Heart left ventricle (tissue), 13 donors: ENCODE measurements around the gene AGPAT3.

Experiments
- POLR2A ChIP-seq, 2 donors: fragments of 450-650 bp; IDR thresholded peaks; one replicate each; pipeline ENCODE4 v1.6.1; 2017; ENCODE audit warnings: antibody characterized with exemption in 2 of 2, mild to moderate bottlenecking in 2 of 2, moderate library complexity in 2 of 2
- TF ChIP-seq, protein P1 (sequence below), 12 donors: fragments of 200-600 bp; sonication (generic) in 4 of 12; IDR thresholded peaks; one replicate each; pipeline versions ENCODE4 v1.5.0 to v1.8.0; 2018 to 2022; ENCODE audit warnings: antibody characterized with exemption in 12 of 12, mild to moderate bottlenecking in 5 of 12
- donor health status: ischemic (EF 13 %, LVEDD 7.1; RV severe dilation, severe dysfunction).
- donor health status: DM: no; HTN: yes; CAD: no.
- donor health status: DM: no; HTN: no; CAD: no.
- donor health status: ischemic (EF 25% LVEDD 6.9; RV normal size, moderate dysfunction).
- donor health status: ischemic (EF 25% LVEDD 5.7; RV mildly dilated, moderate dysfunction).
- donor health status: ischemic (EF 35%, LVEDD 5.7; RV mildly dilated, moderate dysfunction).
- donor health status: nonischemic (EF 11% LVEDD 7.7; RV severe dilation, severe dysfunction).
- donor health status: DM: yes; HTN: yes; CAD: no.
- donor health status: PGD.
- donor health status: ischemic (EF 29% LVEDD 5.4; RV normal size, mild dysfunction).
- donor health status: nonischemic (EF 23%, LVEDD 6.1; RV moderate dilation, normal function).

- no peak for TF ChIP-seq POLR2A (IDR thresholded peaks at IDR 0.05)
- TF ChIP-seq, protein P1, sequence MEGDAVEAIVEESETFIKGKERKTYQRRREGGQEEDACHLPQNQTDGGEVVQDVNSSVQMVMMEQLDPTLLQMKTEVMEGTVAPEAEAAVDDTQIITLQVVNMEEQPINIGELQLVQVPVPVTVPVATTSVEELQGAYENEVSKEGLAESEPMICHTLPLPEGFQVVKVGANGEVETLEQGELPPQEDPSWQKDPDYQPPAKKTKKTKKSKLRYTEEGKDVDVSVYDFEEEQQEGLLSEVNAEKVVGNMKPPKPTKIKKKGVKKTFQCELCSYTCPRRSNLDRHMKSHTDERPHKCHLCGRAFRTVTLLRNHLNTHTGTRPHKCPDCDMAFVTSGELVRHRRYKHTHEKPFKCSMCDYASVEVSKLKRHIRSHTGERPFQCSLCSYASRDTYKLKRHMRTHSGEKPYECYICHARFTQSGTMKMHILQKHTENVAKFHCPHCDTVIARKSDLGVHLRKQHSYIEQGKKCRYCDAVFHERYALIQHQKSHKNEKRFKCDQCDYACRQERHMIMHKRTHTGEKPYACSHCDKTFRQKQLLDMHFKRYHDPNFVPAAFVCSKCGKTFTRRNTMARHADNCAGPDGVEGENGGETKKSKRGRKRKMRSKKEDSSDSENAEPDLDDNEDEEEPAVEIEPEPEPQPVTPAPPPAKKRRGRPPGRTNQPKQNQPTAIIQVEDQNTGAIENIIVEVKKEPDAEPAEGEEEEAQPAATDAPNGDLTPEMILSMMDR (IDR thresholded peaks at IDR 0.05) = no peak
Measured at GRCh38 chr21:43976661-43977060, 111.6 kb downstream of the AGPAT3 start.
